Activated CD4-positive, CD25-positive, alpha-beta regulatory T cell (primary cell): Measurements from ENCODE around the gene EYA2.

Experiments used
- DNase-seq, 4 experiments: peaks; one replicate each; lab custom pipeline; 2025; lab: John Stamatoyannopoulos, UW

EYA2 gene

DNA sequence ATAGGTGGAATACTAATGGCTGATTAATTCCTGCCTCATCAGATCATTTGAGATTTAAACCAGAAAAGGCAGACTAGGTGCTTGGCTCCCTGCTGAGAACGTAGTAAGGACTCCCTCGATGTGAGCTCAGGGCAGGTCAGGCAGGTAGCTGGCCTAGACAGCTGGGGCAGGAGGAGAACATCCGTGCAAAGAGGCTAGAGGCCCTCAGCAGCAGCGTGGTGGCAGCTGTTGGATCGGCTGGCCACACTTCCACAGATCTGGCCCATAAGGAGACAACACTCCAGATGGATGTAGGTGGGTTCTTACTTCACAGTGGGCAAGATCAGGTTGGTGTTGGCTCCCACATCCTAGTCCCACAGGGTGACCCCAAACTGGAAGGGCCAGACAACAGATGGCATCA is 38.5 kb downstream of the EYA2 start:
- DNase-seq: no peak

- DNase-seq: no peak
Measured at GRCh38 chr20:46934746-46935287, 40.2 kb downstream of the EYA2 start.

DNA sequence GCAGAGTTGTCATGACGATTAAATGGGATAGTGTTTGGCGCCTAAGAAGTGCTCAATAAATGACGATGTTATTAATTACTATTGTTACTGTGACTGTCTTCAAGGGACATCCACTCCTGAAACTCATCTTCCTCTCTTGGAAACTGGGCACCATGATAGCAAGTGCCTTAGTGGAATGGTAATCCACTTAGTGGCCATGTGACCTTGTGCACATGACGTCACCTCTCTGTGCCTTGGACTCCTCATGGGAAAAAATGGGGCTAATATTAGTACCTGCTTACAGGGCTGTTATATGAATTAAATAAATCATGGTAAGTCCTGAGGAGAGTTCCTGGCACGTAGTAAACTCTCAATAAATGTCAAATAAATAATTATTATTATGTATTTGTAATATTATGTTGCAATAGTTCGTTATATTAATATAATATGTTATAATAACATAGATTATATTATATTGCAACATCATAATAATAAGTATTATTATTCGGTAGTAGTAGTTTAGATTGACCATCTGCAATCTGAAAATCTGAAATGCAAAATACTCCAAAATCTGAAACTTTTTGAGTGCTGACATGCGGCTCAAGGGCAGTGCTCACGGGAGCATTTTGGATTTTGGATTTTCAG is 40.9 kb downstream of the EYA2 start:
- DNase-seq: no peak

GRCh38 chr20:46936415-46937156 is 41.9 kb downstream of the EYA2 start:
- DNase-seq: no peak

GRCh38 chr20:46937157-46937523 is 42.5 kb downstream of the EYA2 start:
- no peak for DNase-seq

DNA sequence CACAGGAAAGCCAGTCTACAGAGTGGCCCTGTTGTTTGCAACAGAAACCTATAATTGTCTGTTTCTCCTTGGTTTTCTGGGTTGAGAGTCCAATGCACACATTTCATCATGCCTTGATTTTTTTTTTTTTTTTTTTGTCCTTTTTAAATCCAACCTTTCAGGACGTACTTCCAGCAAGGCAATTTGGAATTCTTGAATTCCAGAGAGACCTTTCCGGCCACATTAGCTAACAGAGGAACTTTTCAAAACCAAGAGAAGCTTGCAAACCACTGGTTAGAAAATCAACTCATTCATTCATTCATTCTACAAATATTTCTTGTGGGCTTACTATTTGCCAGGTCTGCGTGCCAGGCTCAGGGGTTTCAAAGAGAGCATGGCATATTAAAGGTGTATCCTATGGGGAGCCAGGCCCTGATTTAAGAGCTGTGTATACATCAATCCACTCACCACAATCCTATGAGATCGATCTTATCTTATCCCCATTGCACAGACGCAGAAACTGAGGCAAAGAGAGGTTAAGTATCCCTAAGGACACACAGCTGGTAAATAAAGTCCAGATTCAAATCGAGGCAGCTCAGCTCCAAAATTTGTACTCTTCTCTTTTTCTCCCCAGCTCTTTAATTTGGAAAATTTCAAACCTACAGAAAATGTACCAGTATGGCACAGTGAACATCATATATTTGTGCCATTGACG is 43.0 kb downstream of the EYA2 start:
- no peak for DNase-seq

DNA sequence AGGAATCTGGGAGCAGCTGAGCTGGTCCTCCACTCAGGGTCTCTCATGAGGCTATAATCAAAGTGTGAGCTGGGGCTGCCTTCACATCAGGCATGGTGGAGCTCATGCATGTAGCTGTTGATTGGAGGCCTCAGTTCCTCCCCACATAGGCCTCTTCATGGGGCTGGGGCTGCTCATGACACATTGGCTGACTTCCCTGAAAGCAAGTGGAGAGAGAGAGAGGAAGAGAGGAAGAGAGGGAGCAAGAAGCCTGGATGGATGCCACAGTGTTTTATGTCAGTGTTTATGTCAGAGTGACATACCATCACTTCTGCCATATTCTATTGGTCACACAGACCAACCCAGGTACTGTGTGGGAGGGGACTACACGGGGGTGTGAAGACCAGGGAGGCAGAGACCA is 43.8 kb downstream of the EYA2 start:
- DNase-seq: no peak

GRCh38 chr20:46939031-46939965 is 44.7 kb downstream of the EYA2 start:
- no peak for DNase-seq

GRCh38 chr20:46940616-46941015 is 46.0 kb downstream of the EYA2 start:
- no peak for DNase-seq

DNA sequence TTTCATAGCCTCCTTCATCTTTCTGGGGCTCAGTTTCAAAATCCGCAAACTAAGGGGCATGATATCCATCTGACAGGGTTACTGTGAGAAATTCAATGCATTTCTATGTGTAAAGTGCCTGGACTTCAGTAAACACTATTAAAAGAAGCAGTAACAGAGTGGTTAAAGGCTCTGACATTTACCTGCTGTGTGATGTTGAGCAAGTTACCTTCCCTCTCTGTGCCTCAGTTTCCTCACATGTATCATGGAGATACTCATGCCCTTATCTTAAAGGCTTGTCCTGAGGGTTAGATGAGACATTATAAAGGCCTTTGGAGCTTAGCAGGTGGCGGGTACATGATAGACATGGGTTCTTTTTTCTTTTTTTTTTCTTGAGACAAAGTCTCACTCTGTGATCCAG is 46.8 kb downstream of the EYA2 start:
- no peak for DNase-seq

DNA sequence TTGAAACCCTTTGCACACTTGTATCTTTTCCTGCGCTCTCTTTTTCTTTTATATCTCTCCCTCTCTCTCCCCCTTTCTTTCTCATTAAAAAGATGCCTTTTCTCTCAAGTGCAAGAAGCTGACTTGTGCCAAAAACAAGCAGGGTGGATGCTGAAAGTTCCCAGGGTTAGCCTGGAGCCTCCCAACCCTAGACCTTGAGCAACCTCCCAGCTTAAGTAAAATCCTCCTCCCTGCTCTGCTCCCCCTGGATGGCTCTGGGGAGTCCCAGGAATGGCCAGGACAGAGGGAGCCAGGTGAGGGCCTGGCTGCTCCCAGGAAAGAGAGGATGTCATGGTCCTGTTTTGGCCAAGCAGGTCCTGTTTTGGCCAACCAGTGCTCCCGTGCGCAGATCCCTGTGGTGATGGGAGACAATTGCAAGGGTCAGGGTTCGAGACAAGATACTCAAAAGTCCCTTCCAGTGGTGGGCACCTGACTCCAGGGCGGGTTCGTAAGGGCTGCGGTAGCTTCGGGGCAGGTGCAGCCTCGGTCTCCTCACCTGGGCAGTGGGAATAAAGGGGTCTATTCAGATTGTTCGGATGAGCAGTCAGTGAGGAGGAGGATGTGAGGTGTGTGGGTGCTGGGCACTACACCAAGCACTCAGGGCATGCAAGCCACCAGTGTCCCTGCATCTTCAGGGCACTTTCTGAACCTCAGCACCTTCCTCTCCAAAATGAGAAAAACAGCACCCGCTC is 49.4 kb downstream of the EYA2 start:
- DNase-seq: no peak

GRCh38 chr20:46945465-46945864 is 50.8 kb downstream of the EYA2 start:
- DNase-seq: no peak

DNA sequence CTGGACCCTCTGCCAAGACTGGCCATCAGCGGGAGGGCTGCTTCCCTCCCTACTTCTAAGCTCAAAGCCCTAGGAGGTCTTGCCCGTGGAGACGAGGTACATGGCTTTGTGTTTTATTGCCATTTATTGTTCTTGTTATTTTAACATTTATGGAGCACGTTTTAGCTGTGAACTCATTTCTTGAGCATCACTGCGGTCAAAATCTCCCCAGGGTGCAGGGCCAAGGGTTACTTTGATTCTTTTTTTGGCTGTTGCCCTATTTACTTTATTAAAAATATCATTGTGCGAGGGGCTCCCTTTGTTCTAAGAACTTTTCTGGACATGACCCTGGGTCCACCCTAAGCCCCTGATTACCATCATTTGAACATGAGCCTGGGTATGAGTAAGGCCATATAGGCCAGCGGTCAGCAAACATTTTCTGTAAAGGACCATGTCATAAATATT is 51.6 kb downstream of the EYA2 start:
- no peak for DNase-seq

DNA sequence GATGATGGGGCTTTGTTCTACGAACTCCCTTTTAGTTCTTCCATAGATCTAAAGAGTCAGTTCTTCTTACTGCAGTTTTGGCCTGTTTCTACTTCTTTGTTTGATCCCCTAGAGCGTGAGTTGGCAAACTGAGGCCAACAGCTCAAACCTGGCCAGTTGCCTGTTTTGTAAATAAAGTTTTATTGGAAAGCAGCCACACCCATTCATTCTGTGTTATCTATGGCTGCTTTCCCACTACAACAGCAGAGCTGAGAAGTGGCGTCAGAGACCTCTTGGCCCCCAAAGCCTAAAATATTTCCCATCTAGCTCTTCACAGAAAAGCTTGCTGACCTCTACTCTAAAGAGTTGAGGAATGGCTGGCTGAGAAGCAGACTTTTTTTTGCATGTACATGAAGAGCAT is 52.2 kb downstream of the EYA2 start:
- no peak for DNase-seq

- no peak for DNase-seq
Measured at GRCh38 chr20:46948081-46948480, 53.4 kb downstream of the EYA2 start.

DNA sequence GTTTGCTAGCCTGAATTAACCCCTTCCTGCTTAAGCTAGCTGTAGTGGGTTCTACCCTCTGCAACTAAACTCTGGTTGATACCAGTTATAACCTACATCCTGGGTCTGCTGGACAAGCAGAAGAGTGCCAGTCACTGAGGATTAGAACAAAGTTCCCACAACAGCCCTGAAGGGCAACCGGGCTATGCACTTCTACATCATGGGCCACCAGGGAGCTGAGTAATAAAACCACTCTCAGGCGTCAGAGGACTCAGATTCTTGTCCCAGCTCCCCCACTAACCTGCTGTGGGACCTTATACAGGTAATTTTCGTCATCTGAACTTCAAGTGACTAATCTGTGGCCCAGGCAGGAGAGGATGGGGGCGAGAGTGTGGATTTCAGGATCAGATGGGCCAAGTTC is 56.8 kb downstream of the EYA2 start:
- no peak for DNase-seq

DNA sequence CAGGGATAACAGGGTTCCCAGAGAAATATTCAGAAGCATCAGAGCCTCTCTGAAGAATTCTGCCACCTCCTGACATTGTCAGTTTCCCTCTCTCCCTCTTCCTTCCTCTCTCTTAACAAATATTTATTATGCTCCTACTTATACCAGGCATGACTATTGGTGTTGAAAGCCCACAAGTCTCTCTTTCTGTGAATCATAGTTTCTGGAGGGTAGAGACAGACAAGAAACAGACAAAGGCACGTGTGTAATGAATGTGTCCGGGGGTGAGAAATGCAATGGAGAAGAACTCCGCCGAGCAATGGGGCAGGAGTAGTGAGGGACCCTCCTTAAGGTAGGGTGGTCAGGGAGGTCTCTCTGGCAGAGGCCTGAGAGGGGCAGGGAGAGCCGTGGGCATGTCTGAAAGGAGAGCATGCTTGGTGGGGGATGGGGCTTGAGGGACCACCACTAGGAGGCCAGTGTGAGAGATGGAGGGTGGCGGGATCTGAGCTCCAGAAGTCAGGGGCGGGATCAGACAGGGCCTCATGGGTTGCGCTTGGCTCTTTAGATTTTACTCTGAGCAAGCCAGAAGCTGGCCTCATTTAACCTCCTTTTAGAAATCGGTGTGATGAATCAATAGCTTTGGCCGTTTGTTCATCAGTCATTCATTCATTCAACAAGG is 57.3 kb downstream of the EYA2 start:
- no peak for DNase-seq

DNA sequence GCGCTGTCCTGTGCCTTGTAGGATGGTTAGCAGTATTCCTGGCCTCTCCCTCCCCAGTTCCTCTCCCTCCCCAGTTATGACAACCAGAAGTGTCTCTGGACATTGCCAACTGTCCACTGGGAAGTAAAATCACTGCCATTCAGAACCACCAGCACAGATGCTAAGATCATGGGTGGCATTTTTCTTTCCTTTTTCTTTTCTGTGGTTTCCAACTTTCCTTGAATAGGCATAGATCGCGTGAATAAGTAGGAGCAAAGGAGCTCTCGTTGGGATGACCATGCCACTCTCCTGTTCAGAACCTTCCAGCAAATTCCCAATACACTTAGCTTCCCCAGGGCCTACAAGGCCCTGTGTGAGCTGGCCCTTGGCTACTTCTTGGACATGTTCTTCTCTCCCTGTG is 59.0 kb downstream of the EYA2 start:
- no peak for DNase-seq

GRCh38 chr20:46954490-46955038 is 59.9 kb downstream of the EYA2 start:
- no peak for DNase-seq
